NB4 (cell line): Measurements from ENCODE around the gene CD96.

Source experiments
- DNase-seq: peaks from one replicate; pipeline ENCODE4 v3.0.0; 2010; ENCODE audit warnings: low read depth
- H3K4me3 ChIP-seq: one replicate; pipeline ENCODE4 v1.5.1; 2011; ENCODE audit warnings: mild to moderate bottlenecking, low read depth, low read length, moderate library complexity
- MYC ChIP-seq: IDR thresholded peaks from 2 replicates; pipeline ENCODE4 v1.6.1; 2011; ENCODE audit warnings: low read depth, low read length
- POLR2A ChIP-seq: IDR thresholded peaks from 2 replicates; pipeline ENCODE4 v1.6.1; 2011; ENCODE audit warnings: mild to moderate bottlenecking; ENCODE audit not compliant: insufficient read length; ENCODE audit errors: extremely low read depth
- TF ChIP-seq, protein P1 (sequence below): IDR thresholded peaks from 2 replicates; pipeline ENCODE4 v1.6.1; 2011; ENCODE audit warnings: low read depth, low read length
- TF ChIP-seq, protein P2 (sequence below): IDR thresholded peaks from one replicate; pipeline ENCODE4 v1.5.1; 2012; ENCODE audit warnings: low read depth, low read length

CD96 gene

DNA sequence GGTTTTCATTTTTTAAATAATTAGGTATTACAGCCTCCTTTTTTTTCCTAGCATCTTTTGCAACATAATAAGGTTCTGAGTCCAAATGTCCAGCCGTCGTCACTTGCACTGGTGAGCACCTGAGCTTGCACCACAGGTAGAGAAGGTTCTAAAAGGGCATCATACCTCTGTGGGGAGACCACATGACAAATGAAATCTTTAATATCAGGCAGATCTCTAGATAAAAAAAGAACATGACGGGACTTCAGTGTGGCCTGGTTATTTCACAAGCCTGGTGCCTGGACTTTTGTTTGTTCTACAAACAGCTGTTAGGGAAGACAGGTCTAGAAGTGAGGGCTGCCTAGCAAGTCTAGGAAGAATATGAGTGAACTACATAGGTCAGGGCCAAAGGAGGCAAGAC, 49.6 kb downstream of the CD96 start:
- TF ChIP-seq POLR2A (no peak), MYC (no peak)
- TF ChIP-seq, protein P1, sequence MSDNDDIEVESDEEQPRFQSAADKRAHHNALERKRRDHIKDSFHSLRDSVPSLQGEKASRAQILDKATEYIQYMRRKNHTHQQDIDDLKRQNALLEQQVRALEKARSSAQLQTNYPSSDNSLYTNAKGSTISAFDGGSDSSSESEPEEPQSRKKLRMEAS = no peak
- TF ChIP-seq, protein P2, sequence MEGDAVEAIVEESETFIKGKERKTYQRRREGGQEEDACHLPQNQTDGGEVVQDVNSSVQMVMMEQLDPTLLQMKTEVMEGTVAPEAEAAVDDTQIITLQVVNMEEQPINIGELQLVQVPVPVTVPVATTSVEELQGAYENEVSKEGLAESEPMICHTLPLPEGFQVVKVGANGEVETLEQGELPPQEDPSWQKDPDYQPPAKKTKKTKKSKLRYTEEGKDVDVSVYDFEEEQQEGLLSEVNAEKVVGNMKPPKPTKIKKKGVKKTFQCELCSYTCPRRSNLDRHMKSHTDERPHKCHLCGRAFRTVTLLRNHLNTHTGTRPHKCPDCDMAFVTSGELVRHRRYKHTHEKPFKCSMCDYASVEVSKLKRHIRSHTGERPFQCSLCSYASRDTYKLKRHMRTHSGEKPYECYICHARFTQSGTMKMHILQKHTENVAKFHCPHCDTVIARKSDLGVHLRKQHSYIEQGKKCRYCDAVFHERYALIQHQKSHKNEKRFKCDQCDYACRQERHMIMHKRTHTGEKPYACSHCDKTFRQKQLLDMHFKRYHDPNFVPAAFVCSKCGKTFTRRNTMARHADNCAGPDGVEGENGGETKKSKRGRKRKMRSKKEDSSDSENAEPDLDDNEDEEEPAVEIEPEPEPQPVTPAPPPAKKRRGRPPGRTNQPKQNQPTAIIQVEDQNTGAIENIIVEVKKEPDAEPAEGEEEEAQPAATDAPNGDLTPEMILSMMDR = no peak
- H3K4me3 ChIP-seq = no peak overlapping the region
- no peak for DNase-seq

DNA sequence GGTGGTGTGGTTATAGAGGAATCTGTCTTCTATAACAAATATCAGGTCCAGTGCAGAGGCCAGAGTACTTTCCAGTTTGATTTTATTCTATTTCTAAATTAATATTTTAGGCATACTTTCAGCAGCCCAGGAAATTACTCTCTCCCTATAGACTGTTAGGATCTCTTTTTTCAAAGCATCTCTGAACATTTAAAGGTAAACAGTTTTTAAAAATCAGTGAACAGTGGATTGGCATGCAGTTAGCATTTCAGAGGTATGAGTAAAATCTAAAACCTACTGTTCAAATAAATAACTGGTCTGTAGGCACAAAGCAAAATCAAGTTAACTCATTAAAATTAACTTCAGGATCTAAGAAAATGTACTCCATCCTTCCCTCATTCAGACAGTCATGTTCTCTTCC, 50.1 kb downstream of the CD96 start:
- TF ChIP-seq MYC (no peak), POLR2A (no peak)
- TF ChIP-seq, protein P2 = no peak
- TF ChIP-seq, protein P1 = no peak
- no peak for DNase-seq
- H3K4me3 ChIP-seq = no peak overlapping the region

DNA sequence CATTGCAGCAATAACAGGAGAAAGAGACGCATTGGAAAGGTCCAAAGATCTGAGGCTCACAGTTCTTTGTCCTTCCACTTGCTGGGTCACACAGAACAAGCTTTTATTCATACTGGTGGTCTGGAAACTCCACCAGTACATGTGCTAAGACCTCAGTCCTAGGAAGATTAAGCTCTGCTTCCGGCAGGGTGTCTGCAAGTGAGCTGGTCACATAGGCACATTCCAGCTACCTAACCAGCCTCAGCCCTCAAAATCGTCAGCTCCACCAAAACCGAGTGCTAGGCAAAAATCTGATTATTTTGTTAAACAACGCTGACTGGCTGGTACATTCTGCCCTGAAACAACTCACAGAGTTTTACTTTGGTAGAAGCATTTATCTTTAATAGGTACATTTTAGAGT, 50.9 kb downstream of the CD96 start:
- no peak for DNase-seq
- TF ChIP-seq, protein P2 = no peak
- TF ChIP-seq, protein P1 = no peak
- TF ChIP-seq POLR2A (no peak), MYC (no peak)
- H3K4me3 ChIP-seq = no peak overlapping the region

DNA sequence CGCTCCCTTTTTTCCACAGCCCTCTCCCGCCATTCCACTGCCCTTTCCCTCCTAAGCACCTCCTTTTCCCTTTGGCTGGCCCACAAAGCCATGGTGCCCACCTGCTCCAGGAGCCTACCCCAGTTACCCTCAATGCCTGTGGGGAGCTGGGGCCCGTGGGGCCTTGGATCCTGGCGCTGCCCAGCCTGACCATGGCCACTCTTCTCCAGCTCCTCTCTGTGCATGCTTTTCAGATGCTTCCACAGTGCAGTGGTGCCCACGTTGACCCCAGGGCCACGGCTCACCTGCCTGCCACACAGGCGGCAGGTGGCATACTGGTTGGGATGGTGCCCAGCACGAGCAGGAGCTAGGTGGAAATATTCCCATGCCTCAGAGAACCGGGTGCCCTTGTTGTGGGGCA, 51.7 kb downstream of the CD96 start:
- TF ChIP-seq, protein P2 = no peak
- TF ChIP-seq, protein P1 = no peak
- TF ChIP-seq MYC (no peak), POLR2A (no peak)
- H3K4me3 ChIP-seq = no peak overlapping the region

DNA sequence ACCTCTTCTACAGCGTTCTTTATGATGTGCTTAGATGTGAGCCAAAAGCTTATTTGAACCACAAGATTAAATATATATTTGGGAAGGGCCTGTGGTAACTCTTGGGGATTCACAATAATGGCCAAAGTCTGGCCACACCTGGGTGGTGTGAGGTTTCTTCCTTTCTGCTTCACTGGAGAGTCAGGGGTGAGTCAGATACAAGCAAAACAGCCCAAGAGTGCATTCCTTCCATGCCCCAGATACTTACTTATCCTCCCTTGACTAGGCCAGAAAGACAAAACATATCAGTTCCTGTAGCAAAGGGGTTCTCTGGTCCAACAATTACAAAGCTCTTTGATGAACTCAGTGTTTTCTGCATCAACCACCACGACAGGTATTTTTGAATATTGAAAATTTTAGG, 52.2 kb downstream of the CD96 start:
- TF ChIP-seq POLR2A (no peak), MYC (no peak)
- TF ChIP-seq, protein P1 = no peak
- TF ChIP-seq, protein P2 = no peak
- no peak overlapping the region for H3K4me3 ChIP-seq
- no peak for DNase-seq

More for the DNA sequence above, 51.7 kb downstream of the CD96 start:
- no peak for DNase-seq

DNA sequence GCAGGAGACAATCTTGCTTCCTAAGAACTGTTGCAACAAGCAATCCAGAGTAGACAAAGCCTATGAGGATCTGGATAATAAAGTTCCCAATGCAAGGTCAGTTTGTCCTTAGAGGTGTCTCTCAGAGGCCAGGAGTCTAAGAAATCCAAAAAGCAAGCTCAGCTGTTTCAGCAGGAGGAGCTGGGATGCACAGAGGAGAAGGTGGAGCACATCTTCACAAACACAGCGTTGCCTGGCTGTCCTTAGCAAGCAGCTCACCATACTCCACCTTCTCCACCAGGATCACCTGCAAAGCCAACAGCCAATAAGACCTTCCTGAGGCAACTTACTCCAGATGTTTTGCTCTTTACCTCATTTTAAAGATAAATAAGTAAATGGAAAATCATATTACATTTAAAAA, 52.8 kb downstream of the CD96 start:
- no peak overlapping the region for H3K4me3 ChIP-seq
- no peak for DNase-seq
- TF ChIP-seq, protein P1 = no peak
- TF ChIP-seq POLR2A = no peak
- TF ChIP-seq, protein P2 = no peak
- no peak for TF ChIP-seq MYC
